Fibroblast of lung (primary cell): ENCODE measurements around the gene ZBTB22. TPM values are rescaled to one million over a fixed set of nuclear protein-coding genes. Genes with fewer than 3 reads are reported as not detected.
A peak's percentile ranks its signal among the peaks of the same experiment; 100 is the strongest.

ENCODE experiments used
- DNase-seq, 2 donors: peaks; one replicate each; pipeline versions ENCODE4 v3.0.0 to v3.0.0-alpha.2; 2010; ENCODE audit warnings: low read depth in 2 of 2
- H2AFZ ChIP-seq: 2 replicates; pipeline ENCODE4 v1.5.1; 2012; ENCODE audit warnings: low read length, control low read depth, inconsistent platforms
- H3K27ac ChIP-seq: 2 replicates; pipeline ENCODE4 v1.5.1; 2011; ENCODE audit warnings: low read length, control low read depth; ENCODE audit not compliant: insufficient read depth
- H3K27me3 ChIP-seq: 2 replicates; pipeline ENCODE4 v1.5.1; 2011; ENCODE audit warnings: mild to moderate bottlenecking, low read length; ENCODE audit not compliant: control insufficient read depth, insufficient read depth
- H3K36me3 ChIP-seq: 2 replicates; pipeline ENCODE4 v1.5.1; 2011; ENCODE audit warnings: low read length; ENCODE audit not compliant: control insufficient read depth, insufficient read depth
- H3K4me1 ChIP-seq: 2 replicates; pipeline ENCODE4 v1.5.1; 2011; ENCODE audit warnings: low read length; ENCODE audit not compliant: control insufficient read depth, insufficient read depth; ENCODE audit errors: extremely low read depth
- H3K4me2 ChIP-seq: 2 replicates; pipeline ENCODE4 v1.5.1; 2011; ENCODE audit warnings: low read length, control low read depth; ENCODE audit not compliant: insufficient read depth; ENCODE audit errors: extremely low read depth
- H3K4me3 ChIP-seq, 4 experiments: fragments of 200-600 bp in 1 of 4; sonication (generic) in 1 of 4; replicated peaks in 1 of 4; 2 replicates each; pipeline ENCODE4 v1.5.1; 2011 to 2016; ENCODE audit warnings: low read length in 4 of 4, low read depth in 3 of 4, mild to moderate bottlenecking in 3 of 4, control low read depth in 2 of 4, inconsistent platforms in 1 of 4, mixed read lengths in 1 of 4; ENCODE audit not compliant: insufficient read depth in 1 of 4; ENCODE audit errors: control extremely low read depth in 1 of 4
- H3K79me2 ChIP-seq: 2 replicates; pipeline ENCODE4 v1.5.1; 2012; ENCODE audit warnings: mild to moderate bottlenecking, low read length, inconsistent platforms; ENCODE audit not compliant: control insufficient read depth, insufficient read depth
- H3K9ac ChIP-seq: 2 replicates; pipeline ENCODE4 v1.5.1; 2011; ENCODE audit warnings: mild to moderate bottlenecking, low read length, control low read depth; ENCODE audit not compliant: insufficient read depth
- H3K9me3 ChIP-seq: 2 replicates; pipeline ENCODE4 v1.5.1; 2012; ENCODE audit warnings: low read depth, low read length; ENCODE audit not compliant: control insufficient read depth, insufficient read depth
- H4K20me1 ChIP-seq: 2 replicates; pipeline ENCODE4 v1.5.1; 2011; ENCODE audit warnings: low read length; ENCODE audit not compliant: control insufficient read depth, insufficient read depth; ENCODE audit errors: extremely low read depth
- CTCF ChIP-seq, 2 donors: IDR thresholded peaks in 1 of 2; conservative IDR thresholded peaks in 1 of 2; 1 replicate in 1 of 2; 2 replicates in 1 of 2; pipeline ENCODE4 v1.5.1; 2011 to 2012; ENCODE audit warnings: low read length in 2 of 2, control low read depth in 1 of 2, inconsistent platforms in 1 of 2, low read depth in 1 of 2, mild to moderate bottlenecking in 1 of 2
- EZH2 ChIP-seq: IDR thresholded peaks from 2 replicates; pipeline ENCODE4 v1.5.1; 2012; ENCODE audit warnings: low read length, control low read depth, mild to moderate bottlenecking; ENCODE audit errors: missing control alignments
- polyA plus RNA-seq, 2 donors: library from polyadenylated mRNA; depleted of rRNA in 1 of 2; stranded (reverse) in 1 of 2; unstranded in 1 of 2; fragments of >200 nt; gene quantifications; 2 replicates each; pipeline ENCODE4 v1.2.1, GENCODE V29; 2011 to 2012; ENCODE audit warnings: missing spikeins in 1 of 2
- total RNA-seq: library from RNA; depleted of rRNA; stranded (reverse); fragments of >200 nt; gene quantifications from 2 replicates; pipeline ENCODE4 v1.2.1, GENCODE V29; 2014

ZBTB22 gene
- total and polyA plus RNA-seq, 2 donors (not counting 1 experiment from before 2014, with no cell fraction given): 8.9 to 31.2 TPM

DNA sequence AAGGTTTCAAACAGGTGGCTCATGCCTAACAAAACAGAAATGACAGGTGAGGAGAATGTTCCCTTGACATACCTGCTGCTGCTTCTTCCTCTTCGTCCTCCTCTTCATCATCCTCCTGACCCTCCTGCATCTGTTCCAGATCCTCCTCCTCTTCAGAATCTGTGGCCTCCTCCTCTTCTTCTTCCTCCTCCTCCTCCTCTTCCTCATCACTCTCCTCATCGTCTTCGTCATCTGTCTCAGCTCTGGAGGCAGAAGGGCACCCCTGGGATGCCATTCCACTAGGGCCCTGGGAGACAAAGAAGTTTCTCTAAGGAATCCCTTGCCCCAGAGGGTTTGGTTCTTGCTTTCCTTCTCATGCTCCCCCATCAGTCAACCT is 2.4 kb upstream of the ZBTB22 start:
- Histone ChIP-seq H4K20me1 (no peaks in the 10 kb centered on the region), H3K27me3 (no peaks in the 10 kb centered on the region), H2AFZ (no peak overlapping the region), H3K9me3 (no peaks in the 10 kb centered on the region), H3K79me2 (peaks cover 43% of the 10 kb centered on the region), H3K4me3 (peak overlapping the region; percentile 7 to 41 (median 24)), H3K36me3 (peaks cover 14% of the 10 kb centered on the region), H3K4me2 (peak overlapping the region; percentile 64), H3K9ac (peak overlapping the region; percentile 33), H3K4me1 (peaks cover 42% of the 10 kb centered on the region), H3K27ac (peak overlapping the region; percentile 83)
- TF ChIP-seq EZH2 (no peak), CTCF (conservative IDR thresholded peaks at IDR 0.05 in 1 of 2, IDR thresholded peaks at IDR 0.05 in 1 of 2; ENCODE audit: low read depth in 1 of 2, low read length in 2 of 2) (no peak)
- no peak for DNase-seq

- no peaks in the 10 kb centered on the region for H4K20me1 ChIP-seq
- H3K27me3 ChIP-seq: no peaks in the 10 kb centered on the region
- peak overlapping the region; percentile 82 for H3K4me2 ChIP-seq
- H2AFZ ChIP-seq: no peak overlapping the region
- H3K4me1 ChIP-seq: peaks cover 40% of the 10 kb centered on the region
- H3K27ac ChIP-seq: peak overlapping the region; percentile 46
- H3K4me3 ChIP-seq: peak overlapping the region; percentile 11 to 73 (median 46)
- no peak for DNase-seq
- TF ChIP-seq EZH2 (no peak), CTCF (conservative IDR thresholded peaks at IDR 0.05 in 1 of 2, IDR thresholded peaks at IDR 0.05 in 1 of 2; ENCODE audit: low read depth in 1 of 2, low read length in 2 of 2) (no peak)
- H3K36me3 ChIP-seq: peaks cover 14% of the 10 kb centered on the region
- no peaks in the 10 kb centered on the region for H3K9me3 ChIP-seq
- H3K9ac ChIP-seq: peak overlapping the region; percentile 10
- H3K79me2 ChIP-seq: peaks cover 47% of the 10 kb centered on the region
These were observed 1.0 kb upstream of the ZBTB22 start for GRCh38 chr6:33318426-33319073.

- no peaks in the 10 kb centered on the region for H3K9me3 ChIP-seq
- TF ChIP-seq CTCF (conservative IDR thresholded peaks at IDR 0.05 in 1 of 2, IDR thresholded peaks at IDR 0.05 in 1 of 2; ENCODE audit: low read depth in 1 of 2, low read length in 2 of 2) (no peak), EZH2 (no peak)
- H3K79me2 ChIP-seq: peaks cover 55% of the 10 kb centered on the region
- peaks cover 40% of the 10 kb centered on the region for H3K4me1 ChIP-seq
- no peak overlapping the region for H3K4me2 ChIP-seq
- no peak overlapping the region for H2AFZ ChIP-seq
- no peaks in the 10 kb centered on the region for H3K27me3 ChIP-seq
- H3K4me3 ChIP-seq: peak overlapping the region; percentile 36 to 60 (median 46)
- H3K27ac ChIP-seq: no peak overlapping the region
- no peaks in the 10 kb centered on the region for H4K20me1 ChIP-seq
- DNase-seq: no peak
- no peak overlapping the region for H3K9ac ChIP-seq
- peaks cover 14% of the 10 kb centered on the region for H3K36me3 ChIP-seq
These were observed 200 bp downstream of the ZBTB22 start for GRCh38 chr6:33317419-33317668.
